Caki2 (cell line): ENCODE data around the gene ABLIM2. TPM values are rescaled to one million over a fixed set of nuclear protein-coding genes. Genes with fewer than 3 reads are reported as not detected.
"Not testable (repeated sequence)": the region's sequence is repeated elsewhere in the genome, so short reads cannot be mapped to it uniquely, and the experiment has no call there.

Experiments used
- DNase-seq: peaks from one replicate; pipeline ENCODE4 v3.0.0-alpha.2; 2015; ENCODE audit warnings: low read depth
- in situ Hi-C: cut with HindIII; loops from 2 replicates; pipeline ENCODE4 v1.10.0; 2016; ENCODE audit warnings: low sequenced_read_pairs, low pct_unique_long_range_greater_than_20kb, mixed read lengths
- total RNA-seq: library from RNA; depleted of rRNA; stranded (reverse); fragments of >200 nt; shearing (Covaris generic); gene quantifications from 2 replicates; pipeline ENCODE4 v1.2.3, GENCODE V29; 2014; ENCODE audit warnings: low replicate concordance

Gene ABLIM2
- total RNA-seq, 1 experiment from 2014 or later, result 2.1 TPM

- DNase-seq, result no peak
- in situ Hi-C loops, result no loop called here
These were observed 198.4 kb downstream of the ABLIM2 start for GRCh38 chr4:7960017-7960789.

GRCh38 chr4:7959078-7959477 lies 199.5 kb downstream of the ABLIM2 start:
- DNase-seq, result no peak
- in situ Hi-C loops, result no loop called here

- in situ Hi-C loops, result no loop called here
- DNase-seq, result no peak
These were observed 201.5 kb downstream of the ABLIM2 start for GRCh38 chr4:7956934-7957656.

GRCh38 chr4:7956270-7956808 lies 202.3 kb downstream of the ABLIM2 start:
- DNase-seq, result no peak
- in situ Hi-C loops, result no loop called here

- in situ Hi-C loops, result no loop called here
- DNase-seq, result no peak
These were observed 203.2 kb downstream of the ABLIM2 start for GRCh38 chr4:7955393-7955792.

GRCh38 chr4:7952615-7953014 lies 206.0 kb downstream of the ABLIM2 start:
- in situ Hi-C loops, result no loop called here
- DNase-seq, result no peak

GRCh38 chr4:7950301-7951092 lies 208.1 kb downstream of the ABLIM2 start:
- DNase-seq, result no peak
- in situ Hi-C loops, result no loop called here

GRCh38 chr4:7949759-7950158 lies 208.9 kb downstream of the ABLIM2 start:
- DNase-seq, result no peak
- in situ Hi-C loops, result no loop called here

GRCh38 chr4:7947927-7948326 lies 210.7 kb downstream of the ABLIM2 start:
- no peak for DNase-seq
- in situ Hi-C loops, result no loop called here

- DNase-seq, result no peak
- in situ Hi-C loops, result no loop called here
These were observed 212.8 kb downstream of the ABLIM2 start for GRCh38 chr4:7945709-7946380.

- in situ Hi-C loops, result no loop called here
- DNase-seq, result no peak
These were observed 213.9 kb downstream of the ABLIM2 start for GRCh38 chr4:7944599-7945220.

- DNase-seq, in situ Hi-C loops: not testable (repeated sequence)
These were observed 214.9 kb downstream of the ABLIM2 start for GRCh38 chr4:7943688-7944087.

GRCh38 chr4:7943211-7943610 lies 215.4 kb downstream of the ABLIM2 start:
- no peak for DNase-seq
- in situ Hi-C loops, result no loop called here

GRCh38 chr4:7941965-7942496 lies 216.6 kb downstream of the ABLIM2 start:
- DNase-seq, result no peak
- in situ Hi-C loops, result no loop called here

- in situ Hi-C loops, result no loop called here
- peak; percentile 68 for DNase-seq
These were observed 217.3 kb downstream of the ABLIM2 start for GRCh38 chr4:7941111-7941964.

- DNase-seq, result peak; percentile 69
- in situ Hi-C loops, result no loop called here
These were observed 219.1 kb downstream of the ABLIM2 start, which contains the start of gene AFAP1 for GRCh38 chr4:7939377-7940108. Gene AFAP1, minus strand, starts transcription at chr4:7939861. Its CDS starts 67,783 bp downstream, at chr4:7872078.
